GM12801 (cell line): ENCODE measurements around the gene C1orf105.

ENCODE experiments used
- CTCF ChIP-seq: IDR thresholded peaks from one replicate; pipeline ENCODE4 v1.5.1; 2011; ENCODE audit warnings: control low read depth; ENCODE audit not compliant: insufficient read length; ENCODE audit errors: extremely low read depth

Gene C1orf105

GRCh38 chr1:172446547-172446946, 26.1 kb downstream of the C1orf105 start:
- no peak for TF ChIP-seq CTCF

GRCh38 chr1:172447641-172448040, 27.2 kb downstream of the C1orf105 start:
- TF ChIP-seq CTCF = no peak

GRCh38 chr1:172448995-172449584, 28.6 kb downstream of the C1orf105 start:
- TF ChIP-seq CTCF = no peak

- TF ChIP-seq CTCF = peak; percentile 74
Observed at GRCh38 chr1:172449585-172450523, 29.4 kb downstream of the C1orf105 start.

- TF ChIP-seq CTCF = no peak
Observed at GRCh38 chr1:172450524-172450885, 30.0 kb downstream of the C1orf105 start.

- no peak for TF ChIP-seq CTCF
Observed at GRCh38 chr1:172451002-172451443, 30.5 kb downstream of the C1orf105 start.

GRCh38 chr1:172452536-172453152, 32.2 kb downstream of the C1orf105 start:
- TF ChIP-seq CTCF = no peak
